Coronary artery (tissue), 2 donors: Measurements from ENCODE around the gene MRC1.

Experiments used
- DNase-seq: peaks from one replicate; pipeline ENCODE4 v3.0.0-alpha.2; 2017; ENCODE audit warnings: low spot score
- H3K27ac ChIP-seq, 2 donors: fragments of 200-600 bp; sonication (generic); one replicate each; pipeline ENCODE4 v1.5.1; 2016 to 2019
- H3K4me3 ChIP-seq: fragments of 200-600 bp; sonication (generic); 2 replicates; pipeline ENCODE4 v1.5.1; 2016; ENCODE audit warnings: mild to moderate bottlenecking, moderate library complexity
- CTCF ChIP-seq: fragments of 200-600 bp; sonication (generic); IDR thresholded peaks from one replicate; pipeline ENCODE4 v1.5.1; 2019; ENCODE audit warnings: antibody characterized with exemption

Gene MRC1

DNA sequence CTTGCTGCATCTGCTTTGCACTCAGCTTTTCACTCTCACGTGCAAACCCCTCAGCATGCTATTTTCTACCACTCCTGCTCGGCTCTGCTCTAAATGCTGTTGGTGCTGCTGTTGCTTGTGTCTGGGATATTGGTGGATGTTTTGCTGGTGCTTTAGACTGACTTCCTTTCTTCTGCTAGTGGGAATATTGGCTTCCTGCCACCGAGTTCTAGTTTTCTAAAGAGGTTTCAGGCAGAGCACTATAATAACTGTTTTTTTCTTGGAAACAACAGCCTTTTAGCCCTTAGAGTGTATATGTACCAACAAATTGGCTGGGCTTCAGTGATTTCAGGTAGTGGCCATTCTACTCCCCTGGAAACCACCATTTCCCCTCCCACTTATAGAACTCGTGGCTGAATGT, 29.4 kb upstream of the MRC1 start:
- TF ChIP-seq CTCF = no peak
- Histone ChIP-seq H3K4me3 (no peak overlapping the region), H3K27ac (no peak overlapping the region)
- no peak for DNase-seq

DNA sequence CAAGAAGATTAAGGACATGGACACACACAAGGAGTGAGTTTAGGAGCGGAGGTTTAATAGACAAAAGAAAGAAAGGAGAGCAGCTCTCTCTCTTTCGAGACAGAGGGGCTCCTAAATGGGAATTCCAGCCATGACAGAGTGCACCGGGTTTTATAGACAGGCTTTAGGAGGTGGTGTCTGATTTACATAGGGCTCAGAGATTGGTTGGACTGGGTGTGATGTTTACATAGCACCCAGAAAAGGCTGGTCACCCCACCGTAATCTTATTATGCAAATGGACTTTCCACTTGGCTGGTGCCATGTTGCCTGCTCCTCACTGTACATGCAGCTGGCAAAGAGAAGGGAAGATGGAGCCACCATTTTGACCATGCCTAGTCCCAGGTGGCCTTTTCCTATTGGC, 28.4 kb upstream of the MRC1 start:
- TF ChIP-seq CTCF = no peak

GRCh38 chr10:17781856-17782255, 27.3 kb upstream of the MRC1 start:
- TF ChIP-seq CTCF = no peak
- DNase-seq = no peak
- Histone ChIP-seq H3K27ac (no peak overlapping the region), H3K4me3 (no peak overlapping the region)

More for the DNA sequence above, 28.4 kb upstream of the MRC1 start:
- no peak overlapping the region for H3K4me3 ChIP-seq
- no peak for DNase-seq
- H3K27ac ChIP-seq = no peak overlapping the region

DNA sequence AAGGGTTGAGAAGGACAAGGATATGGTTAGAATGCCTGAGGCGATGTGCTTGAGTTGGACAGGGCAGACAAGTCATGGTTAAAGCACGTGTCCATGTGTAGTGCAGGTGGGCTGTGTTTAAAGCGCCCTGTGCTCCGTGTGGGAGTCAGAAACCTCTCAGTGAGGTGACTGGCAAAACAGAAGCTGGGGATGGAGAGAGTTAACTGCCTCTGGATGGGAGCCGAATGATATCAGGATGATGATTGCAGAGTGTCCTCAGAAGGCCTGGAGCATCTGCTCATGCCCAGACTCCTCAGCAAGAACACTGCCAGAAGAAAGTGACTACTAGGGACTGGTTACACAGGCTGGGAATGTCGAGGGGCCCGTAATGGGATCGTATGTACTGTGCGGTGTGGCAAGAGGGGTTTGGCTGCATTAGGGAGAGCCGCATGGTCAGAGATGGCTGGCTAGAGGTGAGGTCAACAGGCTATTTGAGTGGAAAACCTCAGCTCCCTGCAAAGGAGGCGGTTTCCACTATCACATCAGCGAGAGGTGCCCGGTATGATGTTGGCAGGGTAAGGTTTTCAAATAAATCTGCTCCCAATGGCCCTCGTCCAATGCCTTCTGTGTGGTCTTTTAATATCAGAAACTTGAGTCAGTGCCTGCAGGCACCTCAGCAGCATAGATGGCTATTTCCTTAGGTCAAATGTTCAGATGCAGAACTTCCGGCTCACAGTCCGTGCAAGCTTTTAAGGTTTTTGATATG, 26.1 kb upstream of the MRC1 start:
- Histone ChIP-seq H3K27ac (peak overlapping the region in 1 of 2 donors; percentile 36), H3K4me3 (no peak overlapping the region)
- TF ChIP-seq CTCF = no peak
- DNase-seq = no peak

DNA sequence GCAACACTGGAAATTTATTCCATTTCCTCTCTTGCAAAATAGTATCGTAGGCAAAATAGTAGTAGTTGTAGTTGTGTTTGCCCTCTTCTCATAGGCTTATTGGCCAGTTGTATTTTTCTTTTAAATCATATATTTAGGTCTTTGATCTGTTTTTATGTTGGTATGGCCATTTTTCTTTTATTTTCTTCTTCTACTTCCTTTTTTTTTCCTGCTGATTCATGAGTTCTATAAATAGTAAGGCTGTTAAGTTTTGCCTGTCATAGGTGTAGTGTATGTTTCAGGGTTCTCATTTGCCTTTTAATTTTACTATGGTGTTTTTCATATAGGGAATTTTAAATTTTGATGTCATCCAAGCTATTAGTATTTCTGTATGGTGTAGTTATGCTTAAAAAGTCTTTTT, 25.4 kb upstream of the MRC1 start:
- Histone ChIP-seq H3K27ac (no peak overlapping the region), H3K4me3 (no peak overlapping the region)
- DNase-seq = no peak
- no peak for TF ChIP-seq CTCF

- TF ChIP-seq CTCF = no peak
- peak overlapping the region in 1 of 2 donors; percentile 46 for H3K27ac ChIP-seq
These were observed 24.5 kb upstream of the MRC1 start for GRCh38 chr10:17784688-17785087.

DNA sequence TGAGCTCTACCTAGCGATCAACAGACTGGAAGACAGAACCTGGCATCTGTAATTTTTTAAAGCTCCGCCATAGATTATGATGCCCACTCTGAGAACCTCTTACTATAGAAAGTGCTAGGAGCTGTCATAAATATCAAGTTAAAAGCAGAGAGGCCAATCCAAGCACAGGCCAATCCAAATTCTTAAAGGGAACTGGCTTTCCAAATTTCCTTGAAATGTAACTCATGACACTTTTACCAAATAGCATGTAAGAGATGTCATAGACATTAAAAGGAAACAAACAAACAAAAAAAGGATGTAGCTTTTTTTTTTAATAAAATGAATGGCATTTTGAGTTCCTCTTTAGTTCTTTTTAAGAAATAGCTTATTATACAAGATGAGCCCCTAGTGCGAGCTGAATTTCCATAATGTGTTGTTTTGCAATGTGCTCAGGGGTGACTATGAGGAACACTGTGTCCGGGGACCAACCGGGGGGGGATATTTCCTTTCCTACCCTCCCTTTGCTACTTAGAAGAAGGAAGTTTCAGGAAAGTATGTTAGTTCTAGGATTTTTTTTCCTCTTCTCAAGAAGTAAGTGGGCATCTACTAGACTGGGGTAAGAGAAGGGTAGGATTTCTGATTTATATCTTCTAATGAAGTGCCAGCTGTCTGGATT, 23.7 kb upstream of the MRC1 start:
- H3K27ac ChIP-seq = peak overlapping the region in 1 of 2 donors; percentile 55
- no peak for DNase-seq
- TF ChIP-seq CTCF = no peak
- no peak overlapping the region for H3K4me3 ChIP-seq

More at GRCh38 chr10:17784688-17785087, 24.5 kb upstream of the MRC1 start:
- no peak overlapping the region for H3K4me3 ChIP-seq
- DNase-seq = no peak
